Neural crest cell (in vitro differentiated cells): ENCODE data around the gene UTP3. TPM values are rescaled to one million over a fixed set of nuclear protein-coding genes. Genes with fewer than 3 reads are reported as not detected.

Source experiments
- DNase-seq: peaks from one replicate; pipeline ENCODE4 v3.0.0; 2021; ENCODE audit warnings: low read depth, mixed read lengths, low spot score
- H3K27ac Mint-ChIP-seq: one replicate; pipeline ENCODE4 v1.8.0; 2021; ENCODE audit warnings: mild to moderate bottlenecking, mixed read lengths; ENCODE audit not compliant: unreplicated experiment
- H3K27me3 Mint-ChIP-seq: 2 replicates; pipeline ENCODE4 v1.8.0; 2021; ENCODE audit warnings: low read depth, mild to moderate bottlenecking, mixed read lengths
- H3K36me3 Mint-ChIP-seq: 2 replicates; pipeline ENCODE4 v1.8.0; 2021; ENCODE audit warnings: low read depth, mild to moderate bottlenecking, mixed read lengths
- H3K4me1 Mint-ChIP-seq: 2 replicates; pipeline ENCODE4 v1.8.0; 2021; ENCODE audit warnings: mixed read lengths
- H3K4me3 Mint-ChIP-seq: one replicate; pipeline ENCODE4 v1.8.0; 2021; ENCODE audit warnings: mild to moderate bottlenecking, mixed read lengths
- H3K9me3 Mint-ChIP-seq: 2 replicates; pipeline ENCODE4 v1.8.0; 2021; ENCODE audit warnings: mixed read lengths
- CTCF ChIP-seq: fragments of 200-600 bp; sonication (generic); conservative IDR thresholded peaks from 2 replicates; pipeline ENCODE4 v1.5.0; 2021; ENCODE audit warnings: antibody characterized with exemption, mild to moderate bottlenecking
- total RNA-seq: library from RNA; stranded (reverse); gene quantifications from 2 replicates; pipeline ENCODE4 v1.2.1, GENCODE V29; 2021

Gene UTP3
- total RNA-seq, 1 donor from 2014 or later, result 30.1 TPM

GRCh38 chr4:70703619-70704214 lies 15.4 kb downstream of the UTP3 start:
- DNase-seq, result no peak
- Mint-ChIP-seq H3K27ac (peak overlapping the region; percentile 96), H3K9me3 (no peaks in the 10 kb centered on the region), H3K27me3 (no peaks in the 10 kb centered on the region), H3K4me1 (peaks cover 25% of the 10 kb centered on the region), H3K36me3 (no peaks in the 10 kb centered on the region), H3K4me3 (peak overlapping the region; percentile 93)
- TF ChIP-seq CTCF, result no peak

GRCh38 chr4:70704215-70704930 lies 16.0 kb downstream of the UTP3 start:
- Mint-ChIP-seq H3K27ac (peak overlapping the region; percentile 96), H3K4me3 (peak overlapping the region; percentile 93), H3K9me3 (no peaks in the 10 kb centered on the region), H3K4me1 (peaks cover 31% of the 10 kb centered on the region), H3K27me3 (no peaks in the 10 kb centered on the region), H3K36me3 (no peaks in the 10 kb centered on the region)
- TF ChIP-seq CTCF, result peak; percentile 53
- peak; percentile 69 for DNase-seq

GRCh38 chr4:70704931-70705182 lies 16.5 kb downstream of the UTP3 start:
- no peak for TF ChIP-seq CTCF
- Mint-ChIP-seq H3K4me1 (peaks cover 36% of the 10 kb centered on the region), H3K9me3 (no peaks in the 10 kb centered on the region), H3K27ac (no peak overlapping the region), H3K4me3 (no peak overlapping the region), H3K27me3 (no peaks in the 10 kb centered on the region), H3K36me3 (no peaks in the 10 kb centered on the region)
- no peak for DNase-seq

GRCh38 chr4:70705183-70706043 lies 17.1 kb downstream of the UTP3 start:
- H3K36me3 Mint-ChIP-seq, result no peaks in the 10 kb centered on the region
- DNase-seq, result peak; percentile 52
- peak overlapping the region; percentile 93 for H3K4me3 Mint-ChIP-seq
- TF ChIP-seq CTCF, result no peak
- H3K27ac Mint-ChIP-seq, result peak overlapping the region; percentile 70
- no peaks in the 10 kb centered on the region for H3K27me3 Mint-ChIP-seq
- H3K4me1 Mint-ChIP-seq, result peaks cover 39% of the 10 kb centered on the region
- H3K9me3 Mint-ChIP-seq, result no peaks in the 10 kb centered on the region

GRCh38 chr4:70706044-70706461 lies 17.7 kb downstream of the UTP3 start:
- Mint-ChIP-seq H3K4me3 (peak overlapping the region; percentile 93), H3K4me1 (peaks cover 39% of the 10 kb centered on the region), H3K27me3 (no peaks in the 10 kb centered on the region), H3K9me3 (no peaks in the 10 kb centered on the region), H3K36me3 (no peaks in the 10 kb centered on the region), H3K27ac (peak overlapping the region; percentile 70)
- TF ChIP-seq CTCF, result no peak
- DNase-seq, result no peak
